H1 (cell line): Measurements from ENCODE around the gene TTBK2. TPM values are rescaled to one million over a fixed set of nuclear protein-coding genes. Genes with fewer than 3 reads are reported as not detected.
A peak's percentile ranks its signal among the peaks of the same experiment; 100 is the strongest.

Experiments used
- CTCF ChIA-PET: fragments of 300-600 bp; sonication (Branson Sonifier 250); formaldehyde crosslinking; loops from one replicate; lab custom pipeline; 2021; ENCODE audit not compliant: partially characterized antibody; lab: Charles Lee
- POLR2A ChIA-PET: fragments of 300-600 bp; sonication (Branson Sonifier 250); formaldehyde crosslinking; loops from one replicate; lab custom pipeline; 2021; ENCODE audit warnings: inconsistent platforms; ENCODE audit not compliant: partially characterized antibody; lab: Charles Lee
- DNase-seq, 2 experiments: peaks; one replicate each; pipeline versions ENCODE4 v3.0.0 to v3.0.0-alpha.2; 2010 to 2022; ENCODE audit warnings: low spot score in 2 of 2, low read depth in 1 of 2, mixed read lengths in 1 of 2
- FAIRE-seq: peaks from 2 replicates; lab custom pipeline; 2011; peaks lifted over from hg19 to GRCh38; lab: Jason Lieb, UNC
- H2AFZ ChIP-seq: 2 replicates; pipeline ENCODE4 v1.8.1; 2012; ENCODE audit warnings: low read length, inconsistent platforms
- H2AK5ac ChIP-seq: 2 replicates; pipeline ENCODE4 v1.6.1; 2013; ENCODE audit warnings: low read depth, low read length
- H2BK120ac ChIP-seq: replicated peaks from 2 replicates; pipeline ENCODE3; 2013; ENCODE audit warnings: low read depth, low read length, inconsistent platforms
- H2BK12ac ChIP-seq: 2 replicates; pipeline ENCODE4 v1.6.1; 2013; ENCODE audit warnings: low read depth, low read length
- H2BK15ac ChIP-seq: 2 replicates; pipeline ENCODE4 v1.6.1; 2013; ENCODE audit warnings: low read length
- H2BK20ac ChIP-seq: 2 replicates; pipeline ENCODE4 v1.6.1; 2013; ENCODE audit warnings: low read length
- H2BK5ac ChIP-seq: 2 replicates; pipeline ENCODE4 v1.6.1; 2013; ENCODE audit warnings: low read depth, low read length
- H3K14ac ChIP-seq: 2 replicates; pipeline ENCODE4 v1.6.1; 2013; ENCODE audit warnings: inconsistent platforms; ENCODE audit not compliant: insufficient read length
- H3K18ac ChIP-seq: 2 replicates; pipeline ENCODE4 v1.6.1; 2013; ENCODE audit warnings: low read length; ENCODE audit errors: extremely low read depth
- H3K23ac ChIP-seq: 2 replicates; pipeline ENCODE4 v1.6.1; 2013; ENCODE audit warnings: inconsistent platforms; ENCODE audit not compliant: insufficient read length
- H3K23me2 ChIP-seq: 2 replicates; pipeline ENCODE4 v1.6.1; 2013; ENCODE audit warnings: low read depth, low read length
- H3K27ac ChIP-seq: 2 replicates; pipeline ENCODE4 v1.6.1; 2011; ENCODE audit warnings: low read depth, low read length, inconsistent platforms
- H3K27me3 ChIP-seq, 4 experiments: replicated peaks in 1 of 4; 1 replicate in 1 of 4; 2 replicates in 3 of 4; pipeline versions ENCODE4 v1.6.1 to v1.8.1; 2011 to 2013; ENCODE audit warnings: low read length in 3 of 4, mild to moderate bottlenecking in 3 of 4, inconsistent platforms in 2 of 4, mixed read lengths in 2 of 4, moderate library complexity in 1 of 4; ENCODE audit not compliant: control insufficient read depth in 3 of 4, insufficient read depth in 3 of 4; ENCODE audit errors: extremely low read depth in 1 of 4
- H3K36me3 ChIP-seq, 4 experiments: 2 replicates each; pipeline versions ENCODE4 v1.6.1 to v1.8.1; 2011 to 2013; ENCODE audit warnings: mild to moderate bottlenecking in 4 of 4, low read length in 3 of 4, moderate library complexity in 2 of 4, control low read depth in 1 of 4, inconsistent platforms in 1 of 4; ENCODE audit not compliant: insufficient read depth in 4 of 4, control insufficient read depth in 2 of 4
- H3K4ac ChIP-seq: replicated peaks from 2 replicates; pipeline ENCODE3; 2013; ENCODE audit warnings: low read length, low read depth, mixed read lengths, inconsistent platforms; ENCODE audit not compliant: insufficient read length
- H3K4me1 ChIP-seq, 4 experiments: replicated peaks in 1 of 4; 1 replicate in 1 of 4; 2 replicates in 3 of 4; pipeline versions ENCODE4 v1.6.1 to v1.8.1; 2011 to 2013; ENCODE audit warnings: low read length in 3 of 4, inconsistent platforms in 2 of 4, mixed read lengths in 1 of 4; ENCODE audit not compliant: insufficient read depth in 4 of 4, control insufficient read depth in 3 of 4
- H3K4me2 ChIP-seq, 2 experiments: 2 replicates each; pipeline versions ENCODE4 v1.6.1 to v1.8.1; 2011 to 2013; ENCODE audit warnings: low read depth in 2 of 2, low read length in 2 of 2, control low read depth in 1 of 2, inconsistent platforms in 1 of 2, mild to moderate bottlenecking in 1 of 2; ENCODE audit not compliant: insufficient read depth in 1 of 2
- H3K4me3 ChIP-seq, 4 experiments: fragments of 200-600, 300-600 bp in 1 of 4; sonication (generic), shearing (Covaris generic), sonication (Bioruptor Twin) in 1 of 4; 2 replicates each; pipeline versions ENCODE4 v1.5.1 to v1.8.1; 2011 to 2016; ENCODE audit warnings: low read length in 4 of 4, low read depth in 3 of 4, control low read depth in 2 of 4, inconsistent platforms in 2 of 4, mild to moderate bottlenecking in 2 of 4, mixed read lengths in 1 of 4, moderate library complexity in 1 of 4; ENCODE audit not compliant: insufficient read depth in 2 of 4; ENCODE audit errors: extremely low read depth in 1 of 4
- H3K56ac ChIP-seq: replicated peaks from 2 replicates; pipeline ENCODE3; 2013; ENCODE audit warnings: low read depth, mild to moderate bottlenecking, mixed read lengths, low read length, inconsistent platforms; ENCODE audit not compliant: insufficient read length
- H3K79me1 ChIP-seq: 2 replicates; pipeline ENCODE4 v1.6.1; 2013; ENCODE audit warnings: low read depth, low read length, control low read depth
- H3K79me2 ChIP-seq, 2 experiments: 2 replicates each; pipeline versions ENCODE4 v1.6.1 to v1.8.1; 2012 to 2013; ENCODE audit warnings: low read length in 2 of 2, mild to moderate bottlenecking in 2 of 2, inconsistent platforms in 1 of 2; ENCODE audit not compliant: insufficient read depth in 2 of 2, control insufficient read depth in 1 of 2
- H3K9ac ChIP-seq, 4 experiments: replicated peaks in 1 of 4; 1 replicate in 1 of 4; 2 replicates in 3 of 4; pipeline versions ENCODE4 v1.6.1 to v1.8.1; 2011 to 2013; ENCODE audit warnings: low read depth in 3 of 4, low read length in 3 of 4, control low read depth in 2 of 4, mild to moderate bottlenecking in 2 of 4, moderate library complexity in 2 of 4, inconsistent platforms in 1 of 4; ENCODE audit errors: extremely low read depth in 1 of 4
- H3K9me3 ChIP-seq, 2 experiments: 2 replicates each; pipeline versions ENCODE4 v1.6.1 to v1.8.1; 2012 to 2013; ENCODE audit warnings: mild to moderate bottlenecking in 2 of 2, moderate library complexity in 2 of 2, control low read depth in 1 of 2, inconsistent platforms in 1 of 2, low read depth in 1 of 2, low read length in 1 of 2, mixed read lengths in 1 of 2; ENCODE audit not compliant: insufficient read depth in 2 of 2
- H4K20me1 ChIP-seq, 2 experiments: replicated peaks in 1 of 2; 2 replicates each; pipeline versions ENCODE3 to v1.8.1; 2011 to 2013; ENCODE audit warnings: inconsistent platforms in 2 of 2, low read length in 2 of 2, mild to moderate bottlenecking in 1 of 2; ENCODE audit not compliant: insufficient read depth in 2 of 2, control insufficient read depth in 1 of 2
- H4K5ac ChIP-seq: 2 replicates; pipeline ENCODE4 v1.6.1; 2013; ENCODE audit warnings: low read length, low read depth, mixed read lengths, inconsistent platforms; ENCODE audit not compliant: insufficient read length
- H4K8ac ChIP-seq: 2 replicates; pipeline ENCODE4 v1.8.0; 2013; ENCODE audit warnings: mild to moderate bottlenecking, moderate library complexity, low read length, inconsistent platforms; ENCODE audit not compliant: insufficient read depth; ENCODE audit errors: extremely low read depth
- H4K91ac ChIP-seq: replicated peaks from 2 replicates; pipeline ENCODE3; 2013; ENCODE audit warnings: low read length, mixed read lengths, inconsistent platforms; ENCODE audit not compliant: insufficient read length
- CBX5 ChIP-seq: fragments of 300-800, 300-1000 bp; sonication (generic); IDR thresholded peaks from 2 replicates; pipeline ENCODE4 v1.7.1; 2016; ENCODE audit warnings: antibody characterized with exemption, low read length, low read depth
- CBX8 ChIP-seq: fragments of 300-800, 300-1000 bp; sonication (generic); IDR thresholded peaks from 2 replicates; pipeline ENCODE4 v1.7.1; 2016; ENCODE audit warnings: low read depth, low read length, borderline replicate concordance
- CHD2 ChIP-seq: IDR thresholded peaks from 2 replicates; pipeline ENCODE4 v1.6.1; 2012; ENCODE audit warnings: low read length, improper control_type of control experiment
- FOSL1 ChIP-seq: IDR thresholded peaks from 2 replicates; pipeline ENCODE4 v1.6.1; 2011; ENCODE audit warnings: mild to moderate bottlenecking, low read depth, low read length, moderate library complexity; ENCODE audit not compliant: insufficient read depth
- KDM5A ChIP-seq: fragments of 200-600 bp; IDR thresholded peaks from 2 replicates; pipeline ENCODE4 v1.7.1; 2012; ENCODE audit warnings: mild to moderate bottlenecking, low read length, inconsistent platforms, mixed read lengths
- POLR2A ChIP-seq, 2 experiments: IDR thresholded peaks; 1 replicate in 1 of 2; 2 replicates in 1 of 2; pipeline ENCODE4 v1.6.1; 2011; ENCODE audit warnings: low read depth in 2 of 2, low read length in 2 of 2, mild to moderate bottlenecking in 2 of 2; ENCODE audit errors: control extremely low read depth in 1 of 2
- POLR2AphosphoS5 ChIP-seq: IDR thresholded peaks from 2 replicates; pipeline ENCODE4 v1.6.1; 2011; ENCODE audit warnings: low read depth, low read length
- RNF2 ChIP-seq: fragments of 200-900, 300-1000 bp; sonication (generic); IDR thresholded peaks from 2 replicates; pipeline ENCODE4 v1.7.1; 2016; ENCODE audit warnings: borderline replicate concordance, low read depth, mild to moderate bottlenecking, antibody characterized with exemption, low read length; ENCODE audit not compliant: poor library complexity, severe bottlenecking; ENCODE audit errors: missing control alignments
- SAP30 ChIP-seq: fragments of 300-600 bp; sonication (generic); IDR thresholded peaks from 2 replicates; pipeline ENCODE4 v1.7.1; 2012; ENCODE audit warnings: low read length, moderate library complexity, mild to moderate bottlenecking, inconsistent platforms; ENCODE audit not compliant: insufficient read depth, insufficient replicate concordance
- SRF ChIP-seq: IDR thresholded peaks from 2 replicates; pipeline ENCODE4 v1.6.1; 2011; ENCODE audit warnings: mild to moderate bottlenecking, low read depth, low read length, moderate library complexity
- WGBS, 2 experiments: shearing (Covaris generic) in 1 of 2; methylation state at CpG; one replicate each; pipeline versions ENCODE4 v1.1.6 to v1.1.7; 2013 to 2015; ENCODE audit warnings: low lambda C conversion rate in 2 of 2, mixed read lengths in 2 of 2, inconsistent platforms in 1 of 2, low coverage in 1 of 2, missing lambda C conversion rate in 1 of 2; ENCODE audit not compliant: insufficient replicate concordance in 2 of 2, insufficient coverage in 1 of 2, insufficient read length in 1 of 2; ENCODE audit errors: extremely low coverage in 1 of 2, missing lambda C conversion rate in 1 of 2; 5-methylcytosine and 5-hydroxymethylcytosine counted together
- polyA plus RNA-seq, 7 experiments: library from polyadenylated mRNA; depleted of rRNA in 3 of 7; stranded (reverse) in 5 of 7; unstranded in 2 of 7; fragments of >200 nt in 5 of 7; fragments of 200-250 nt in 2 of 7; gene quantifications; 1 replicate in 5 of 7; 2 replicates in 1 of 7; 4 replicates in 1 of 7; pipeline versions ENCODE4 v1.2.1 to v1.2.3, GENCODE V29; 2011 to 2013; ENCODE audit warnings: missing spikeins in 2 of 7, mixed read lengths in 2 of 7
- total RNA-seq: library from RNA; stranded (reverse); fragmentation: NEBNext Ultra II Directional; extraction: Animal tissue kit (Norgen Biotek cat#: 25700); gene quantifications from 2 replicates; pipeline ENCODE4 v1.2.1, GENCODE V29; 2021
- TF ChIP-seq, protein P1 (sequence below): IDR thresholded peaks from 2 replicates; pipeline ENCODE4 v1.6.1; 2012; ENCODE audit warnings: low read length, inconsistent platforms

TTBK2 gene
- total and polyA plus RNA-seq, 2 of the 8 experiments (the other 6 are each of a cell fraction or from before 2014, with no cell fraction given), result 2.7 to 18.2 TPM

DNA sequence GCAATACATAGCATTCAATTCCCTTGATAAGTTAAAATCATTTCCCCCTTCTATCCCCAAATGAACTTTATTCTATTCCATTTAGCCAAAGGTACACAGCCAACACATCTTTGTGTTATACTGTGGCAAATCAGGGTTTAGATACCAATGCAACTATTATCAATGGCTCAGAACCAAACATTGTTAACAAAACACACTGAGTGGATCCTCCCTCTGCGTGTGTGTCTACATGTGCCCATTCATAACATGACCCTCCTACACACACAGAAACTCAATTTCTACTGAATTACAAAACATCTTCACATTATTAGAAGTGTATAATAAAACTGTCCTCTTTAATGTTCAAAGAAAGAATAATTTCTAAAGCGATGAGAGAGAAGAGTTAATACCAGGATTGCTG lies 1.3 kb downstream of the TTBK2 start:
- WGBS, 2 experiments, result 65% methylated on average over 2 of the region's 2 CpGs; no CpG with 5 or more reads in 1 of the 2 experiments
- CTCF ChIA-PET, result no interaction called here
- H3K9ac ChIP-seq, result no peak overlapping the region; a peak in 1 of 7 replicates
- TF ChIP-seq CBX5, result no peak
- TF ChIP-seq SRF, result no peak
- no peak for TF ChIP-seq SAP30
- TF ChIP-seq, protein P1, sequence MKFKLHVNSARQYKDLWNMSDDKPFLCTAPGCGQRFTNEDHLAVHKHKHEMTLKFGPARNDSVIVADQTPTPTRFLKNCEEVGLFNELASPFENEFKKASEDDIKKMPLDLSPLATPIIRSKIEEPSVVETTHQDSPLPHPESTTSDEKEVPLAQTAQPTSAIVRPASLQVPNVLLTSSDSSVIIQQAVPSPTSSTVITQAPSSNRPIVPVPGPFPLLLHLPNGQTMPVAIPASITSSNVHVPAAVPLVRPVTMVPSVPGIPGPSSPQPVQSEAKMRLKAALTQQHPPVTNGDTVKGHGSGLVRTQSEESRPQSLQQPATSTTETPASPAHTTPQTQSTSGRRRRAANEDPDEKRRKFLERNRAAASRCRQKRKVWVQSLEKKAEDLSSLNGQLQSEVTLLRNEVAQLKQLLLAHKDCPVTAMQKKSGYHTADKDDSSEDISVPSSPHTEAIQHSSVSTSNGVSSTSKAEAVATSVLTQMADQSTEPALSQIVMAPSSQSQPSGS, result no peak
- no peak for TF ChIP-seq CBX8
- no peak for TF ChIP-seq CHD2
- no peak for TF ChIP-seq FOSL1
- TF ChIP-seq POLR2A (IDR thresholded peaks at IDR 0.05; ENCODE audit: control extremely low read depth in 1 of 2, low read depth in 2 of 2, low read length in 2 of 2), result no peak
- no peak for TF ChIP-seq KDM5A
- TF ChIP-seq RNF2, result no peak
- TF ChIP-seq POLR2AphosphoS5, result no peak

More for the DNA sequence above, 1.3 kb downstream of the TTBK2 start:
- Histone ChIP-seq H3K4me1 (peaks cover 0 to 6% (median 0%) of the 10 kb centered on the region in 4 experiments; a peak in 2 of 7 replicates), H2AK5ac (no peak overlapping the region), H3K23me2 (peaks cover 12% of the 10 kb centered on the region; the same call in 1 of the 2 replicates), H3K79me2 (peaks cover 0 to 50% of the 10 kb centered on the region in 2 experiments; a peak in 2 of 4 replicates), H2BK12ac (no peak overlapping the region), H2BK120ac (no peak overlapping the region), H3K4me2 (peak overlapping the region; percentile 90 to 95), H3K79me1 (no peaks in the 10 kb centered on the region), H2BK15ac (no peak overlapping the region), H3K9me3 (no peaks in the 10 kb centered on the region), H4K5ac (no peak overlapping the region), H2BK20ac (no peak overlapping the region), H4K91ac (no peak overlapping the region), H3K27me3 (peaks cover 0 to 5% (median 2%) of the 10 kb centered on the region in 4 experiments; a peak in 2 of 7 replicates), H3K18ac (no peak overlapping the region), H3K4me3 (peak overlapping the region; percentile 90 to 96 (median 94); a peak in 6 of 8 replicates), H3K4ac (no peak overlapping the region), H4K20me1 (peaks cover 0 to 5% of the 10 kb centered on the region in 2 experiments), H3K36me3 (no peaks in the 10 kb centered on the region), H3K27ac (no peak overlapping the region), H3K14ac (no peak overlapping the region), H4K8ac (no peak overlapping the region), H3K23ac (no peak overlapping the region), H2BK5ac (no peak overlapping the region), H3K56ac (no peak overlapping the region), H2AFZ (no peak overlapping the region)
- FAIRE-seq (no peak), DNase-seq (no peak)
- POLR2A ChIA-PET, result no interaction called here
